Glomerular visceral epithelial cell (primary cell): ENCODE results near the gene ITIH1.
"Not testable (repeated sequence)": the region's sequence is repeated elsewhere in the genome, so short reads cannot be mapped to it uniquely, and the experiment has no call there.

Experiments
- DNase-seq: peaks from one replicate; pipeline ENCODE4 v3.0.0-alpha.2; 2016; ENCODE audit errors: extremely low spot score

The ITIH1 gene, protein sequence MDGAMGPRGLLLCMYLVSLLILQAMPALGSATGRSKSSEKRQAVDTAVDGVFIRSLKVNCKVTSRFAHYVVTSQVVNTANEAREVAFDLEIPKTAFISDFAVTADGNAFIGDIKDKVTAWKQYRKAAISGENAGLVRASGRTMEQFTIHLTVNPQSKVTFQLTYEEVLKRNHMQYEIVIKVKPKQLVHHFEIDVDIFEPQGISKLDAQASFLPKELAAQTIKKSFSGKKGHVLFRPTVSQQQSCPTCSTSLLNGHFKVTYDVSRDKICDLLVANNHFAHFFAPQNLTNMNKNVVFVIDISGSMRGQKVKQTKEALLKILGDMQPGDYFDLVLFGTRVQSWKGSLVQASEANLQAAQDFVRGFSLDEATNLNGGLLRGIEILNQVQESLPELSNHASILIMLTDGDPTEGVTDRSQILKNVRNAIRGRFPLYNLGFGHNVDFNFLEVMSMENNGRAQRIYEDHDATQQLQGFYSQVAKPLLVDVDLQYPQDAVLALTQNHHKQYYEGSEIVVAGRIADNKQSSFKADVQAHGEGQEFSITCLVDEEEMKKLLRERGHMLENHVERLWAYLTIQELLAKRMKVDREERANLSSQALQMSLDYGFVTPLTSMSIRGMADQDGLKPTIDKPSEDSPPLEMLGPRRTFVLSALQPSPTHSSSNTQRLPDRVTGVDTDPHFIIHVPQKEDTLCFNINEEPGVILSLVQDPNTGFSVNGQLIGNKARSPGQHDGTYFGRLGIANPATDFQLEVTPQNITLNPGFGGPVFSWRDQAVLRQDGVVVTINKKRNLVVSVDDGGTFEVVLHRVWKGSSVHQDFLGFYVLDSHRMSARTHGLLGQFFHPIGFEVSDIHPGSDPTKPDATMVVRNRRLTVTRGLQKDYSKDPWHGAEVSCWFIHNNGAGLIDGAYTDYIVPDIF

DNA sequence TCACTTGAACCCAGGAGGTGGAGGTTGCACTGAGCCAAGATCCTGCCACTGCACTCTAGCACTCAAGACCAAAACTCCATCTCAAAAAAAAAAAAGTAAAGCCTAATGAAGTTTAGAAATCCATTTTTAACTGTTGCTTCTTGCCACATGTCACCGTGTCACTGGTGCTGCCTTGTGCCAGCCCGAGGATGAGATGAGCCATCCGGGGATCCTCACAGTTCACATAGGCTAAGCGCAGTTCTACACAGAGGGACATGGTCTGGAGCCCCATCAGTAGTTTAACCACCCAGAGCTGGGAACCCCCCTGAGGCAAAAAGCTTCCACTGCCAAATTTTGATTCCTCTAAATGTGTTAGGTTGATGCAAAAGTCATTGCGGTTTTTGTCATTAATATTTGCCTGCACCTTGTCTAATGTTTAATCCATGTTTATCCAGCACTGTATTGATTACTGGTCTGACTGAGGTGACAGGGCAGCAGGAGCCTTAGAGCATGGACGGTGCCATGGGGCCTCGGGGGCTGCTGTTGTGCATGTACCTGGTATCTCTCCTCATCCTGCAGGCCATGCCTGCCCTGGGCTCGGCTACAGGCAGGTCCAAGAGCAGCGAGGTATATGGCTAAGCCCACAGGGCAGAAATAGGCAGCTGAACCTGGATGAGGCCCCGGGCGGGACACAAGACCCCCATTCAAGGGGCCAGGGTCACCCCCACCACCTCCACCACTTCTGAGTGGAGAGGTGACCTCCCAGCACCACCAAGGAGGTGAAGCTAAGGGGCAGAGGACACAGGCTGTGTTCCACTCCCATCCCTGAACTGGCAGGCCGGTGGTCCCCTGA is at the start of gene ITIH1:
Gene ITIH1 (plus strand): TSS at position 473 of the 832 bp plus-strand sequence. CDS start 17 bp downstream, at position 490.
- DNase-seq, result no peak

GRCh38 chr3:52728753-52729152 is 48.6 kb upstream of the ITIH1 start:
- not testable (repeated sequence) for DNase-seq

- no peak for DNase-seq
These were observed 46.7 kb upstream of the ITIH1 start for GRCh38 chr3:52730681-52731080.

DNA sequence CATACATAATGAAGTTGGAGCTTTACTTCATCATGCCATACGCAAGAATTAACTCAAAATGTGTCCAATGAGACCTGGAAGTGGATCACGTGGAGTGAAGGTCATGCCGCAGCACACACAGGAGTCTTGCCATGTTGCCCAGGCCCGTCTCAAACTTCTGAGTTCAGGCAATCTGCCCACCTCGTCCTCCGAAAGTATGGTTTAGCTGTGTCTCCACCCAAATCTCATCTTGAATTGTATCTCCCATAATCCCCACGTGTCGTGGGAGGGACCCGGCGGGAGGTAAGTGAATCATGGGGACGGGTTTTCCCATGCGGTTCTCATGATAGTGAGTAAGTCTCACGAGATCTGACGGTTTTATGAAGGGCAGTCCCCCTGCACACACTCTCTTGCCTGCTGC is 45.8 kb upstream of the ITIH1 start:
- DNase-seq, result no peak

- no peak for DNase-seq
These were observed 44.0 kb upstream of the ITIH1 start for GRCh38 chr3:52733256-52733891.

DNA sequence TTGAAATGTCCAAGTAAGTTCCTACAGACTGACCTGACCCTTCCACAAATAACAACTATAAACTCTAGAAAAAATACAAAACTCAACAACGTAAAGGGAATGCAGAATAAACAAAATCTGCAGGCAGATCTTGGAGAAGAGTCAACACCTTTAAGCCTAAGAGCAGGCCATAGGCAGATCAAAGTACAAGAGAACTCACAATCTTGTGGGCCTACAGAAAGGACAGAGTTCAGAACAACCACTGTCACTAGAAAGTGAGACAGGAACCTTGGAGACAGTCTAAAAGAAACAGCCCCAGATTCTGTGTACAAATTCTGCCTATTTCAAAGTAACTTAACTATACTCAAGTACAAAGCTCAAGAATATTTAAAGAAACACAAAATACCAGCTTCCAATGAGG is 37.7 kb upstream of the ITIH1 start:
- DNase-seq, result no peak

DNA sequence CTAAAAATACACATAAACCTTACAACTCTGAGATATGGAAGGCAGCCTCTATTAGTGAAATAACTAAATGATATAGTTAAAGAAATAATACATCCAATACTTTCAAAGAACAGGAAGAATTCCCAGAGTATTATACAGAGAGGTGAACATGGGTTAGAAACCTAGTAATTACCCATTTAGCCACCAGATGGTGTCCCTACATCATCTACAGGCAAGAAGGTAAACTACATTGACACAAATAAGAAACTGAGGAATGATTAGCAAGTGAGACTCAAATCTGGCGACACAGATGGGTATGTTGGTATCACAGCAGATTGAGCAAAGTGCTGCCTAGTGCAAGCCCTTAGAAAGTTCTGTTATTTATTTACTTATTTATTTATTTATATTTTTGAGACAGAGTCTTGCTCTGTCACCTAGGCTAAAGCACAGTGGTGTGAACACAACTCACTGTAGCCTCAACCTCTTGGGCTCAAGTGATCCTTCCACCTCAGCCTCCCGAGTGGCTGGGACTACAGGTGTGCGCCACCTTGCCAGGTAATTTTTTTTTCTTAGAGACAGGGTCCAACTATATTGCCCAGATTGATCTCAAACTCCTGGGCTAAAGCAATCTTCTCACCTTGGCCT is 34.9 kb upstream of the ITIH1 start:
- DNase-seq, result peak; percentile 32

DNA sequence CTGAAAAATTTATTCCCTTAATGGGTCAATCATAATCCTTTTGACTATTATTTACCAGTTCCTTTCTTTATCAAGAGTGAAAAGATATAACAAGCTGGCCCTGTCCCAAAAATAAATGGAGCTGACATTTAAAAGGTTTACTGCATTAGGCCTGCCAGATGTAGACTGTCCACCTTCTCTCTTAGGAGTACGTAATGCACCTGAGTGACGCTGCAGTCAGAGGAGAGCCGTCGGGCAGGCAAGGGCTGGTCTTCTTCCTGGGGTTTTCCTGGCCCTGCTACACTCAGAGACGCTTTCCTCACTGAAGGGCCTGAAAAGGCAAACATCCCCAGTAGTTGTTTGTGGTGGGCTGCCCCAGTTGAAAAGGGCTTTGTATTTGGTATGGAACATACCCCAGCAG is 34.2 kb upstream of the ITIH1 start:
- no peak for DNase-seq

DNA sequence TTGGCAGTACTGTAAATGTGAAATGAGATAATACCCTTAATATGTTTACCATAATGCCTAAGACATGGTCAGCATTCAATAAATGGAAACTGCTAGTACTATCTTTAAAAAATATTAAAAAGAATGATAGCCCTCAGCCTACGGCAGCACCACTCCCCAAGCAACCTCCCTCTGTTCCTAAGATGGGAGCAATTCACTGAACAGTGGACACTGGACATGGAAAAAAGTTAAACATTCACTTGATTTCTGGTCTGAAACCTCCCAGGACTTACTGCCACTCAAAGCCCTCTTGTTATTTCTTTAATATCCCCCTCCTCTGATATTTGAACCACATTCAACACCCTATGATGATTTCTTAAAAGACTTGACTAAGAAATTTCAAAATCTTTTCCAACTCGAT is 33.7 kb upstream of the ITIH1 start:
- DNase-seq, result no peak

- no peak for DNase-seq
These were observed 25.2 kb upstream of the ITIH1 start for GRCh38 chr3:52752045-52752660.

GRCh38 chr3:52754373-52754772 is 23.0 kb upstream of the ITIH1 start:
- DNase-seq, result no peak

DNA sequence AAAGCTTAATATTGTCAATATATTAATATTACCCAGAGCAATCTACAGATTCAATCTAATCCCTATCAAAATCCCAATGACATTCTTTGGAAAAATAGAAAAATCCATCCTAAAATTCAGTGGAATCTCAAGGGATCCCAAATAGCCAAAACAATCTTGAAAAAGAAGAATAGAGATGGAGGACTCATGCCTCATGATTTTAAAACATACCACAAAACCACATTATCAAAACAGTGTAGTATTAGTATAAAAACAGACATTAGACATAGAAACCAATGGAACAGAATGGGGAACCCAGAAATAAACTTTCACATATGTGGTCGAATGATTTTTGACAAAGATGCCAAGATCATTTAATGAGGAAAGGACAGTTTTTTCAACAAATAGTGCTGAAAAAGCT is 21.3 kb upstream of the ITIH1 start:
- no peak for DNase-seq

DNA sequence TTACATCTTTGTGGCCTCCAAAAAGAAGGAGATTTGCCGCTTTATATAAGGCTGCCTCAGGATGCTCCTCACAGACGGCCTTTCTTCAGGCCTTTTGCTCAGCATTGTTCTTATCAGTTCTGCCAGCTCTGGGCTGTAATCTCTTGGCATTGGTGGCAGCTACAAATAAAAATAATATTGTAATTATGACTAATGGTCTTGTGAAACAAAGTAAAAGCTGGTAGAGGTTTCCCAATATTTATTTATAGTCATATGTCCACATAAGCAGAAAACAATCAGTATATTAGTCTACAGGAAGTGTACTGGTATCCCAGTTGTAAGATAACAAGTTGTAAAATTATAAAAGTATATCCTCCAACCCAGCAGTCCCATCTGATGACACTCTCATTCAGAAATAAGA is 13.9 kb upstream of the ITIH1 start:
- DNase-seq, result no peak

DNA sequence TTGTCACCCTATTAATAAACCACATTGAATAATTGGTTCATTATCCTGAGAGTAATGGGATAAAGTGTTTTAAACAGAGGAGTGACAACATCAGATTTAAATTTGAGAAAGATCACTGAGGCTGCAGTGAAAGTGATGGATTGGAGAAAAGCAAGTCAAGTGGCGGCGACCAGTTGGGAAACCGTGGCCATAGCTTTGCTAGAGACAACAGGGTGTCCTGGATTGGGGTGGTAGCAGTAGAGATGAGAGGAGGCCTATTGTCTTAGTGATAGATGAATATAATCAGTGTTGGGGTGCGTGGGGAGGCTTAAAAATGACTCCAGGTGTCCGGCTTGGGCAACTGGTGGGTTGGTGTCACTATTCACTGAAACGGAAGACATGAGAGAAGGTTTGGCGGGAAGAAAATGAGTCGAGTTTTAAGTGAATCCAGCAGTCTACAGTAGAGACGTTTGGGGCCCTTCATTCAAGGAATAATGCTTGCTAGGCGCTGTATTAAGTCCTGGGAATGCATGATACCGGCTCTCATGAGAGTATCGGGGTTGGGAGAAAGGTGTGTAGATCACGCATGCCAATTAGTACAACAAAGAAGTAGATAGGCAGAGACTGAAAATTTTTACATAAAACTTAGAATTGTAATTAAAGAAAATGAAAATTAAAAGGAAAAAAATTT is 7.5 kb upstream of the ITIH1 start:
- DNase-seq, result no peak

- DNase-seq, result peak; percentile 90
These were observed 6.7 kb upstream of the ITIH1 start, which contains the start of gene NEK4 for GRCh38 chr3:52770496-52771333. Gene NEK4 (minus strand): TSS chr3:52770940. CDS start chr3:52770746, 194 bp downstream.

GRCh38 chr3:52771334-52771681 is 6.1 kb upstream of the ITIH1 start:
- DNase-seq, result no peak

DNA sequence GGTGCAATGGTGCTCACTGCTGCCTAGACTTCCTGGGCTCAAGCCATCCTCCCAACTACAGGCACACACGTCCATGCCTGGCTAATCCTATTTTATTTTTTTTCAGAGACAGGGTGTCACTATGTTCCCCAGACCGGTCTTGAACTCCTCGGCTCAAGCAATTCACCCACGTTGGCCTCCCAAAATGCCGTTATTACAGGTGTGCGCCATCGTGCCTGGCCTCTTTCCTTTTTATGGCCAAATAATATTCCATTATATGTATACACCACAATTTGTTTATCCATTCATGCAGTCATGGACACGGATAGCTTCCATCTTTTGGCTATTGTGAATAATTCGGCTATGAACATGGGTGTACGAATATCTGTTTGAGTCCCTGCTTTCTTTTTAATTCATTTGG is 5.7 kb upstream of the ITIH1 start:
- no peak for DNase-seq

GRCh38 chr3:52773361-52774065 is 3.9 kb upstream of the ITIH1 start:
- no peak for DNase-seq
